Measurements from ENCODE around the gene STIM2.

The STIM2 gene

DNA sequence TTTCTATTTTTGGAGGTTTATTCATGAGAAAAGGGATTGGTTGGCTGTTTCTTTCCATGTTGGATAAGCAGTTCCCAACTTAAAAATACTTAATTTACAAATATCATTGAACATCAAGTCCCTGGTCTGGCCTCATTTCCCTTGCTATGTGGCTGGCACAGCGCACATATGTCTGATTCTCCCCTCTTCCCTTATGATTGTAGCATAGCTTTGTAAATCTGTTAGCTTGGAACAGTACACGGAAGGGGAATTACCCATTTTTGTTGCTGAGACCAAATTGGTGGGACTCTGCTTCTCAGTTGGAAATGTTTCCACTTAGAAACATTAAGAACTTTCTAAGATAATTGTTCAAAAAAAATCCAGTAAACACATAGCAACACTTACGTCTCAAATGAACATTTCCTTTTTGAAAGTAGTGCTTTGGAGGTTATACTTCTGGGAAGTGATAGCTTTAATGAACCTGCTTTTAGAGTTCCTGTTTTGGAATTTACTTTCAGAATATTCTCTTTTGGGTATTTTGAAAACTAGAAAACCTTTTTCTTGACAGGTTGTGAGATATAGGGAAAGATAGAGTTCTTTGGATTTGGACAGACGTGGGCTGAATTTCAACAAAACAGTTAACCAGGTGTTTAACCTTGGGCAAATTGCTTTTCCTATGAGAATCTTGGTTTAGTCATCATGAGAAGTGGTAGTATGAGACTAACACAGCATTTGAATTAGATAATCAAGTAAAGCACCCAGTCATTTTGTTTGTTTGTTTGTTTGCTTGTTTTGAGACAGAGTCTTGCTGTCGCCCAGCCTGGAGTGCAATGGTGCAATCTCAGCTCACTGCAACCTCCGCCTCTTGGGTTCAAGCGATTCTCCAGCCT, 47.3 kb downstream of the STIM2 start:
- DNase-seq, result no peak

DNA sequence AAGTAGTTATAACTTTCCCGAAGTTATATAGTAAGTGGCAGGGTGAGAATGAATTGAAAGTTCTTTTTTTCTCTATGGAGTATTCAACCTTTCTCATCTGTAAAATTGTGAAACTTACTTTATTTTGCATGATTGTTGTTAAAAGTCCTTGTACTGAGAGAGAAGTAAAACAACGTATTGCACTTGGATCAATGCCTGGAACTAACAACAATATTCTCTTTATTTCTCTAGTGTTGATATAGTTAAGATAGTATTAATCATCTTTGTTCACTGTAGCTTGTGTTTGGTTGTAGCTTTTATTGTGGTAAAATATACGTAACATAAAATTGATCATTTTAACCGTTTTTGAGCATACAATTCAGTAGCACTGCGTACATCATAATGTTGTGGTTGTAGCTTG, 48.7 kb downstream of the STIM2 start:
- DNase-seq, result no peak

DNA sequence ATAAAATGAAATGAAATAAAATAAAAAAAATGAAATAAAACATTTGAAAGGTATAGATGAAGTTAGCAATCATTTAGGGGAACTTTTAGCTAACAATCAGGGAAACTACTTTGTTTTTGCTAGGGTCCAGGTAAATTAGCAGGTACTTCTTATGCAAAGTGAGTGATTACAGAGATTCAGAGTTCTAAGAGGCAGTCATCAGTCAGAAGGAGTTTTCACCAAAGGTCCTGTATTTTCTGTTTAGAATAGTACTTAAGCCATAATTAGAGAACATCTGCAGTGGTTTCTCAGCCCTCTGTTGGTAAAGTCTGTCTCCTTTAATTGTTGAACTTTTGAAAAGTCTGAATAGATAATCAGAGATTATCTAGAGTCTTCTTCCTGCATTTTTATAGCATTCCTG, 50.6 kb downstream of the STIM2 start:
- no peak for DNase-seq

DNA sequence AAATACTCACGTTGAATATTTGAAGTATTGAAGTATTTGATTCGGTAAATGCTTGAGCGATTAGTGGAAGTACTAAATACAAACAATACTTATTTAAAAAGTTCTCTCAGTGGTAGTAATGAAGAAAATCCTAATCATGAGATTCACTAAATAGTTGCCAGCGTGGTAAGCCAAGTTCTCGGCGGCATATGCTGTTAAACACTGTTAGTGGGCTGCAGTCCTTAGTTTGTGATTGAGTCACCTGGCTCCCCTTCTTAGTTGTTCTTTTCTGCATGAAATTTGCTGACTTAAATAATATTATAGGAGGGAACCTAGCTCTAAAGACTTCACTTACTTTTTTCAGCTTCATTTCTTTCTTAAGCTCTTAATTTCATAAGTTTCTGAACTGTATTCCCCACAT, 51.4 kb downstream of the STIM2 start:
- DNase-seq, result no peak

DNA sequence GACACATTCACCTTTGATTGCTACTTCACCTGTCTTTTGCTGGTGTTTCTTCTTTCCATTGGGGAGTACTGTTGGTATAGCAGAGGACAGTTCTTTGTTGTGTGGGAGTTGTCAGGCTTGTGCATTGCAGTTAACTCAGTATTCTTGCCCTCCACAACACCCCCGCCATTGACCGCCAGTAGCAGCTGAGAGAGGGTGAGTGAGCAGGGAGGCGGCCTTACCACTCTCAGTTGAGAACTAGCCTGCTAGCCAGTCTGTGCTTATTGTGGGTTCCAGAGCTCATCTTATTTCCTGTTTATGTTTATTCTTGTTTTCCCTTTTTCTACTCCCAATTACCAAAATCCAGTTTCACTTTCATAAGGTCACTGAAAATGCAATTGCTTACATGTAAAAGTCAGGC, 52.2 kb downstream of the STIM2 start:
- DNase-seq, result no peak

DNA sequence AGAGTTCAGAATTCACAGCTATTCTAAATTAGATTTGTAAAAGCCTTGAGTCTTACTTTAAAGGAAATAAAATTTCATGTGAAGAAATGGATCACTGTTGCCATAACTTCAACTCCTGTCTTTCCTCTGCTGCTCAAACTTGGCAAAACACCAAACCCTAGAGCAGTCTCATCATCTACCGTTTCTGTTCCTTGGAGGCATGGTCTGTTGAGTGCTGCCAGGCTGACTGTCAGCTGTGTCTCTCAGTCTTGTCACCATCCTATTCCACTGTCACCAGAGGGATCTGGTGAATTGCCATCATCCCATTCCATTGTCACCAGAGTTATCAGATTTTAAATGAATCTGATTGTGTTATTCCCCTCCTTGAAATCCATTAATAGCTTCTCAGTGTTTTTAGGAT, 55.6 kb downstream of the STIM2 start:
- no peak for DNase-seq

DNA sequence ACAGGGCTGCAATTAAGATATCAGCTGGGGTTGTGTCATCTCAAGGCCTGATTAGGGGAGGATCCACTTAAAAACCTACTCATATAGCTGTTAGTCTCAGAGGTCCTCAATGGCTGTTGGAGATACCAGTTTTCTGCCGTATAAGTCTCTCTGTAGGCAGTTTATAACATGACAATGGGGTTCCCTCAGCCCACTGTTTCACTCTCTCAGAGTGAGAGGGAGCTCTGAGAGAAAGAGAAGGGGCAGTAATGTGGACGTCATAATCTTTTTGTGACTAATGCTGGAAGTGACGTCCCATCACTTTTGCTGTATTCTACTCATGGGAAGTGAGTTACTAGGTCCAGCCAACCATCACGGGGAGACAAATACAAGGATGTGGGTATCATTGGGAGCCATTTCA, 70.3 kb downstream of the STIM2 start:
- no peak for DNase-seq

DNA sequence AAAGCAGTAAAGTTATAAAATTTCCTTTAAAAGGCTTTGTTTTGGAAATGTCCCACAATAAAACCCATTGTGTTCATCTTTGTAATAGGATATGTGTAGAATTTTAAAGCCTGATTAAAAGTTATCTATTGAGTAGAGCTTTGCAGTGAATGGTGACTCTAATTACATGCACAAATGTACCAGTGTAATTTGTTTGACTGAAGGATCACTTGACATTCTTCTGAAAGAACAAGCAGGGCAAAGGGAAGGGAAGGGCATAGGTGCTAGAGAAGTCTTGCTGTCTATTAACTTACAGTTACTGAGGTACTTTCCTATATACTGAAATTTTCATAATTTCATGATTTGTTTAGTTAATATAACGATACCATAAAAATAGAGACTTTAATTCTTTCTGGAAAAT, 70.8 kb downstream of the STIM2 start:
- no peak for DNase-seq

DNA sequence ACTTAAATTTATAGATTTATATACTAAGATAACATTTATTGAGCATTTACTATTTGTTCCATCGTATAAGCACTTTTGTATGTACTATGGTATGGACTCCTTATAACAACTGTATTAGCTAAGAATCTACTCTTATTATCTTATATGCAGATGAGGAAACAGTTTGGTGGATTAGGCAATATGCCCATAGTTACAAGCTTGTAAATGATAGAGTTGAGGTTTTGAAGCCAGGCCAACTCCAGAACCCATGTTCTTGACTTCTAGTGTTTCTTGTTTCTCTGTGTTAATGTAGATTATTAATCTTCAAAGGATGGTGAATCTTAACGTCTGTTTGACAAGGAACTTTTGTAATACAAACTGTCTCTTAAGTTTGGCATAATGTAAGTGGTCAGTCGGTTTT, 71.3 kb downstream of the STIM2 start:
- DNase-seq, result no peak

DNA sequence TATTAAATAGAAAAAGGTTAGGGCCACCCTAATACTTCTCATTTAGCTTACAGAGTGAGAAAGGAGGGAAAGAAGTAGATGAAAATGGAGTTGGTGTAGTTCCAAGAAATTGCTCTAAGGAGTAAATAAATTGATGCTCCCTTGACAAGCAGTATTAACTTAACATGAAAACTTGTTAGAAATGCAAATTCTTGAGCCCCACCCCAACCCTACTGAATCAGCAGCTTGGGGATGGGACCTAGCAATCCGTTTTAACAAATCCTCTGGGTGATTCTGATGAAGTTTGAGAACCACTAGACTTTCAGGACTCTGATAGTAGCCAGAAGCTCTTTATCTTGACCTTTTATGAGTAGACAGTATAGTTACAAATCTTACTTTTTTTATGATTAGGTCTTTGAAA, 74.8 kb downstream of the STIM2 start:
- DNase-seq, result no peak

DNA sequence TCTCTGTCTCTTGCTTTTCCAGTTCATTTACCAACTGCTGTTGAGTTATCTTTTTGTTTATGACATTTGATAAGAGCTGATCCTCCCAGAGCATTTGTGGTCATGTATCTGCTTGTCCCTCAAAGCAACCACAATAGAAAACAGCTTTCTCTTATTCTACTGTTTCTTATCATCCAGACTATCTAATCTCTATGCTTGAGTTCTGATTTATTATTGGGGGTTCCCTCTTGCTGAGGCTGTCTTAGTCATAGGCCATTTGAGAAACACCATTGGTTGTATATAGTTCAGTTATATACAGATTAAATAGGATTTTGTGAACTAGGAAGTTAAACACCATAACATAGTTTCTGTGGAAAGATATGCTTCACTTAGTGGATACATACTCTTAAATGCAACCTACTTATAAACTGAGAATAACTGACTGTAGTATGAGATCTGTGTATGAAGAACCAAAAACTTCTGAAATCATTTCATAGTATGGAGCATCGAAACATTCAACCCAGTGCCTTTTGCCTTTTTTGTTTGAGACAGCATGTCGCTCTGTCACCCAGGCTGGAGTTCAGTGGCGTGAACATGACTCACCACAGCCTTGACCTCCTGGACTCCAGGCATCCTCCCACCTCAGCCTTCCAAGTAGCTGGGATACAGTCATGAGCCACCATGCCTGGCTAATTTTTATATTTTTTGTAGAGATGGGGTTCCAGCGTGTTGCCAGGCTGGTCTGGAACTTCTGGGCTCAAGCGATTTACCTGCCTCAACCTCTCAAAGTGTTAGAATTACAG, 75.8 kb downstream of the STIM2 start:
- DNase-seq, result no peak

DNA sequence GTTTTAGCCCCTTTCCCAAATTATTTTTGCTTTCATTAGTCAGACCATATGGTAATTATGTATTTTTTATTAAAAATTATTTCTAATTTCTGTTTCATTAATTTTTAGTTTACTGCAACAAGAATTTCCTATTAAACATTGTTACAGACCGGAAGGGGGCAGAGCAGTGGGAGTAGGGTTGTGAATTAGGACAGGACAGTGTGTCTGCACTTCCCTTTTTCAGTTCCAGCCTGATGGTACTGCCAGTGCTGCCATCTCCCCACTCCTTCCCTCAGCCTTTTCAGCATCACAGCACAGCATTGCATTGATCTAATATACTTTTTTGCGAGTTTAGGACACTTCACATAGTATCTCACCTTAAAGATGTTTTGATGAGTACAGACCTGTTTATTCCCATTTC, 76.5 kb downstream of the STIM2 start:
- no peak for DNase-seq

DNA sequence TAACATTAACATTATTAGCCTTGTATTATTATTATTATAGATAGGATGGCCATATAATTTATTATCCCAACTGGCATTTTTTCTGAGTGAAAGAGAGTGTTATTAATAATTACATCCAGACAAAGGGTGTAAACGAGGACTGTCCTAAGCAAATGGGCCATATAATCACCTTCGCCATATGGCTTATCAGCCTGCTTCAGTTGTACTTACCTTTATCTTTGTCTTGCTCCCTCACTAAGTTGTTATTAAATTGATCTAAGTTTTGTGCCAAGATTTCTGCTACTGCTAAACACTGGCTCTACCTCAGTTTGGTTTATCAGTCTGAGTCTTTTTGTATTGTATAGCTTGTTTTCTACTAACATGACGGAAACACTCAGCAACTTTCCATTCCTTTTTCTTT, 76.9 kb downstream of the STIM2 start:
- no peak for DNase-seq

DNA sequence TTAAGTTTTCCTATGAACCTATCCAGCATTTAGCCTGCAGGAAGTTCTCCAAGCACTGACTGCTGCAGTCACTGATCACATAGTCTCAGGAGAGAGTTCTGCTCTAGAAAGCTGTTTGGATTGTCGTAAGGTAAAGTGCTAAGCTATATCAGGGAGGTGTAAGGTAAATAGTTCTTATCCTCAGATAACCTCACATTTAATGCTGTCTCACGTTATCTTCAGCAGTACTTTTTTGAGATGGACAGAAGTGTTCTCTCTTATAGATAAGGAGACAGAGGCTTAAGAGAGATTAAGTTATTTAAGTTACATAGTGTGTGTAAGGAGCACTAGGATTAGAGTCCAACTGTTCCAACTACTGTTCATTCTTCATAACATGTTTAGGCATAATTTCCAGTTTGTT, 77.9 kb downstream of the STIM2 start:
- DNase-seq, result no peak

DNA sequence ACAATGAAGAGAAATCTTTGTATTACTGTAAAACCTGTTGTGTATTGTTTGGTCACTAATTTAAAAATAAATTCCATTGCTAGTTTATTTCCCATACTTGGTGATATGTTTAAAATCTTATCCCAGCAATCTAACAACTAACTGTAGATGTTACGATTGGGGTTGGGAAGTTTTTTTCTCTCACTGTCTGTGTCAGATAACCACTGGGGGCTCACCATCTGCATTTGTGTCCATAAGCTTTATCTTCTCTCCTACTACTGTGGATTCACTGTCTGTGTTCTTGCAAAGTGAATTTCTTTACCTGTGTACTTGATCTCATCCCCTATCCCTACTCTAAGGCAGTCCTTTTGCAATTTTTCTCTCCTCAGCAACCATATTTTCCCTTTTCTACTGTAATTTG, 81.3 kb downstream of the STIM2 start:
- no peak for DNase-seq

DNA sequence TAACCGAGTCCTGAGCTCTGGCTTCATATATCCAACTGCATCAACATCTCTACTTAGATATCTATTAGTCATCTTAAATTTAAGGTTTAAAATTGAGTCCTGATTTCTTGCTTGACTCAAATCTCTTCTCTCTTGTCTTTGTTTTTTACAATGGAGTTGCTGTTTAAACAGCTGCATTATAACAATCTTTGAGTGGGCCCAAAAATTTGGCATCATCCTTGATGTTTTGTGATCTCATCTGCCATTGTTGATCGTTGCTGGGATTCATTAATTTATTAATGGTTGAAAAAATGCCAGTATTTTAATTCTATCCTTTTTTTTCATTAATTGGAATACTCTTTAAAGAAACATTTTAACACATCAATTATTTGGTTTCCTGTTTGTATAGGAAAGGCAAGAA, 82.2 kb downstream of the STIM2 start:
- no peak for DNase-seq

DNA sequence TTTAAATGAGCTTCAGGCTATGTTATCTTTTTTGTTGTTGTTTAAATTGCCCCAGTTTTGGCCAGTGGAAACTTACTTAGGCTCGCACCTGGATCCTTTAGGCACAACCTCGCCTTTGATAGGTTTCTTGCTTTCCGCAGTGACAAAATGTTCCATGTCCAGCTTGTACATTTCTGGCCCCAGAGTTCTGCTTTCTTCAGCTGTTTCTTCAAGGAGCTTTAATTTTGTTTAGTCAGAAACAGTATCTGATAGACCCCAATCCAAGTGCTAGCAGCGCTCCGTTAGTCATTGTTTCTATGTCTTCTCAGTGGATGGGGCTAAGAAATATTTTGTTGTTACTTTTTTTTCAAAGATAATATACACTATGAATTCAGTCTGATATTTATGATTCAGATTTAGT, 82.8 kb downstream of the STIM2 start:
- no peak for DNase-seq

DNA sequence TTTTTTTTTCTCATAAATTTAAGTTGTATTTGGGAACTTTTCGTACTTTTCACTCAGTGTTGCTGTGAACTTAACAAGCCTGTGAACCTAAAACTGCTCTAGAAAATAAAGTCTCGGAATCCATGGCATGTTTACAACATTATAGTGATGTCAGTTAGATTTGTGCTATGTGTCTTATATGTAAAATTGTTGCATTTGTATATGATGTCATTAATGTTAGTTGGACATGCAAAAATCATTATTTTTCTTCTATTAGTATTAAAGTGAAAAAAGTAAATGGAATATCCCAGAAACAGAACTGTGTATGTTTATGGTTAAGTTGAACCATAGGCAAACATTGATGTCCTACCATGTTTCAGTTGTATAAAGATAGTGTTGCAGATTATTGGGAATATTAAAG, 85.2 kb downstream of the STIM2 start:
- DNase-seq, result no peak

DNA sequence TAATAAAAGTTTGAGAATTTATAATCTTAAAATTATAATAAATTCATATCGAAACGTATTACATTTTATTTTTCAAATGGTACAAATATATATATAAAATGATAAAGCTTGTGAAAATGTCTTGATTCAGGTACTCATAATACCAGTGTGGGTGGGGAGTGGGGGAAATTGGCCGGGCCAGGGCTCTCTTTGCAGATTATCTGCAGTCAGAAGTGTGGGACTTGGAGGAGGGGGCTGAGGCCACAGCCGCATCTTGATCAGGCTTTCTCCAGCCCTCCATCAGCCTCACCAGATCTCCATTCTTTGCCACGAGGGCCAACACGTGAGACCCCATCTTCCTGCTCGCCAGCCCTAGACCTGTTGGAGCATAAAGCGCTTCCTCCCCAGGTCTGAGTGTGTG, 86.7 kb downstream of the STIM2 start:
- no peak for DNase-seq

DNA sequence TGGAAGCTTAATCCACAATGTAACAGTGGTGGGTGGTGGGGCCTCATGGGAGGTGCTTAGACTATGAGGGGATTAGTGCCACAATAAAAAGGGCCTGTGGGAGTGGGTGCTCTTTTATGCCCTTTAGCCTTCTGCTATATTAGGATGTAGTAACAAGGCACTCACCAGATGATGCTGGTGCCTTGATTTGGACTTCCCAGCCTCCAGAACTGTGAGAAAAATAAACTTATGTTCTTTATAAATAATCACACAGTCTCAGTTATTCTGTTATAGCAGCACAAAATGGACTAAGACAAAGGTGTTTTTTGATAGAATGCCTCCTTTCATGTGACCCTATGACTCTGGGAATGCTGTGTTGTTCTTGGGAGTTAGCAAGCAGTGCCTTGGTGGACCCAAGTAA, 89.8 kb downstream of the STIM2 start:
- DNase-seq, result no peak

DNA sequence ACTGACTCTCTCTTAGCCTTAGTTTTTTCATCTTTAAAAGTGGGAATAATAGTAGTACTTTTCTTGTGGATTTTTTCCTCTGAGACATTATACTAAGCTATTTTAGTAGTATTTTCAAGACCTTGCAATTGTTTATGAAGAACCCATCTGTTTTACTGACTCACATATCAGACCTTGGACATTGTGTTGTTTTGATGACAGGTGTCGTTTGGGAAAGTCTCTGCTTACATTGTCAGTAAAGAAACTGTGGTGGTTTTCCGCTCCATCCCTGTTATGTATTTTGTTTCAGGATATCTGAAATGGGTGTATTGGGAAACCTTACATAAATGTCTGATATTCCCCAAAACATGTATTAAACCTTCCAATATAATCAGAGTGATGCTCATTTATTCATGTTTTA, 92.2 kb downstream of the STIM2 start:
- DNase-seq, result no peak

DNA sequence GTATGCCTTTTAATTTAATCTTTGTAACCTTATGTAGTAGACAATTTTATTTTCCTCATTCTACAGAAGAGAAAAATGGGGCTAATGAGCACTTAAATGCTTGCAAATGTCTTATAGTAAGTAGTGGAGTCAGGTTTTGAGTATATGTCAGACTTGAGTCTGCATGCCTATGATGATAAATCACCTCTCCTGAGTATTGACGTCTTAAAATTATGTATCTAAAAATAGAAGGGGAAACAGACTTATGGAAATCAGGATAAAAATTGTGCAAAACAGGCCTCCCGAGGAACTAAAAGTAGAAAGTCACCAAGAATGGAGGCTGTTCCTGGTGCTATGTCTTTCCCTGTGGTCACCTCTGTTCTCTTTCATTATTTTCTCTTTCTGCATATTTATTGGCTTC, 92.7 kb downstream of the STIM2 start:
- no peak for DNase-seq

DNA sequence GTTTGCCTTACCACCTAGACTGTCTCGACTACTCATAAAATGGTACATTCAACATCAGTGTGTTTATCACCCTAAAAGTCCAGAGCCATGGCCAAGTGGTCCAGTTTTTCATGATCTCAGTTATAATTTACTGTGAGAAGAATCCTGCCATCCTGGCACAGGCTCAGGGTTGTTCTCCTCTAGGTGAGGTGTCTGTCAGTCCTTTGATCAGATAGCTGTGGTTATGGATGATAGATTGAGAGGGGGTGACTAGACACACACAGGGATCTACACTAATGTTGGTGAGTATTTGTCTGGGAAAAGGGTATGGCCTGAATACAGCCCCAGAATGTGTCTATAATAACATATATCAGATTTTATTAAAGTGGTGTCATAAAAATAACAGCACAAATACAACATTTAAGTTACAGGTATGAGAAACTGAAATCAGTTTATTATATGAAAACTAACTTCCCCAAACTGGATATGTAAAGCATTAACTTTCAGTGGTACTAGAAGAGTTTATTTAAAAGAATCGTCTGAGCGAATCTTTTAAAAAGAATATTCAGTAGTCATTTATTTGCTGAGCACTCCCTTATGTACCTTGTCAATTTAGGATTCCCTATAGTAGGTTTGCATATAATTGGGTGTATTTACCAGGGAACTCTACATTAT, 93.3 kb downstream of the STIM2 start:
- no peak for DNase-seq

DNA sequence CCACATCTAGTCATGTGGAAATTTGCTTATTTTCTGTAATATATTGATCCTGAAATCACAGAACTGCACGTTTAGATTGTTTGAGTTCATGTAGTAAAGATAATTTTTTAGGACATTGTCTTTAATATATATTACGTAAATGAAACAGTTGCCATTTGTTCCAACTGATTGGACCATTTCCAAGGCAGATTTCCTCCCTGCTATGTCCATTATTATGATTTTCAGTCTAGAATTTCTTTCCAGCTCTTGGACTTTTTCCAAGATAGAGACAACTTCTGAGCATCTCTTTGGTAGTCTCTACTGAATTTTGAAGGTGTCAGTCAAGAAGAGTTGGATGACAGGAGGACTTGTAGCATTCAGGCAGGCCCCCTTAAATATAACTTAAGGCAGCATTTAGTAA, 94.6 kb downstream of the STIM2 start:
- no peak for DNase-seq

Measured in SIG-M5 (cell line).